ENCODE measurements around the gene CRABP2.

The CRABP2 gene

GRCh38 chr1:156709757-156710489 is 4.5 kb upstream of the CRABP2 start:
- no peak overlapping the region for H3K4me3 ChIP-seq (replicated peaks; ENCODE audit: low read depth, low read length)
- TF ChIP-seq CTCF (IDR thresholded peaks at IDR 0.05; ENCODE audit: low read depth, low read length, missing control alignments), result no peak
- no peak for DNase-seq (ENCODE audit: extremely low read depth, low read depth)

GRCh38 chr1:156709031-156709430 is 3.6 kb upstream of the CRABP2 start:
- H3K4me3 ChIP-seq (replicated peaks; ENCODE audit: low read depth, low read length), result no peak overlapping the region
- DNase-seq (ENCODE audit: extremely low read depth, low read depth), result no peak

GRCh38 chr1:156708218-156708661 is 2.9 kb upstream of the CRABP2 start:
- DNase-seq (ENCODE audit: extremely low read depth, low read depth), result no peak
- H3K4me3 ChIP-seq (replicated peaks; ENCODE audit: low read depth, low read length), result peak overlapping the region; percentile 12; the same call in 1 of the 2 replicates
- TF ChIP-seq CTCF (IDR thresholded peaks at IDR 0.05; ENCODE audit: low read depth, low read length, missing control alignments), result no peak

More at GRCh38 chr1:156709031-156709430, 3.6 kb upstream of the CRABP2 start:
- no peak for TF ChIP-seq CTCF (IDR thresholded peaks at IDR 0.05; ENCODE audit: low read depth, low read length, missing control alignments)

- peak; percentile 69 for DNase-seq (ENCODE audit: extremely low read depth, low read depth)
- H3K4me3 ChIP-seq (replicated peaks; ENCODE audit: low read depth, low read length), result peak overlapping the region; percentile 68
- TF ChIP-seq CTCF (IDR thresholded peaks at IDR 0.05; ENCODE audit: low read depth, low read length, missing control alignments), result no peak
Observed at GRCh38 chr1:156707417-156708217, 2.2 kb upstream of the CRABP2 start.

- TF ChIP-seq CTCF (IDR thresholded peaks at IDR 0.05; ENCODE audit: low read depth, low read length, missing control alignments), result no peak
- peak overlapping the region; percentile 68 for H3K4me3 ChIP-seq (replicated peaks; ENCODE audit: low read depth, low read length)
- DNase-seq (ENCODE audit: extremely low read depth, low read depth), result peak; percentile 72
Observed at GRCh38 chr1:156706657-156707416, 1.5 kb upstream of the CRABP2 start.

GRCh38 chr1:156705918-156706656 is 704 bp upstream of the CRABP2 start:
- peak; percentile 76 for TF ChIP-seq CTCF (IDR thresholded peaks at IDR 0.05; ENCODE audit: low read depth, low read length, missing control alignments)
- no peak for DNase-seq (ENCODE audit: extremely low read depth, low read depth)
- H3K4me3 ChIP-seq (replicated peaks; ENCODE audit: low read depth, low read length), result peak overlapping the region; percentile 68
